Measurements from ENCODE around the gene USP20.

GRCh38 chr9:129864991-129865647 lies 29.9 kb downstream of the USP20 start:
- TF ChIP-seq, protein P1, sequence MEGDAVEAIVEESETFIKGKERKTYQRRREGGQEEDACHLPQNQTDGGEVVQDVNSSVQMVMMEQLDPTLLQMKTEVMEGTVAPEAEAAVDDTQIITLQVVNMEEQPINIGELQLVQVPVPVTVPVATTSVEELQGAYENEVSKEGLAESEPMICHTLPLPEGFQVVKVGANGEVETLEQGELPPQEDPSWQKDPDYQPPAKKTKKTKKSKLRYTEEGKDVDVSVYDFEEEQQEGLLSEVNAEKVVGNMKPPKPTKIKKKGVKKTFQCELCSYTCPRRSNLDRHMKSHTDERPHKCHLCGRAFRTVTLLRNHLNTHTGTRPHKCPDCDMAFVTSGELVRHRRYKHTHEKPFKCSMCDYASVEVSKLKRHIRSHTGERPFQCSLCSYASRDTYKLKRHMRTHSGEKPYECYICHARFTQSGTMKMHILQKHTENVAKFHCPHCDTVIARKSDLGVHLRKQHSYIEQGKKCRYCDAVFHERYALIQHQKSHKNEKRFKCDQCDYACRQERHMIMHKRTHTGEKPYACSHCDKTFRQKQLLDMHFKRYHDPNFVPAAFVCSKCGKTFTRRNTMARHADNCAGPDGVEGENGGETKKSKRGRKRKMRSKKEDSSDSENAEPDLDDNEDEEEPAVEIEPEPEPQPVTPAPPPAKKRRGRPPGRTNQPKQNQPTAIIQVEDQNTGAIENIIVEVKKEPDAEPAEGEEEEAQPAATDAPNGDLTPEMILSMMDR (IDR thresholded peaks at IDR 0.05) = no peak
- TF ChIP-seq POLR2A (IDR thresholded peaks at IDR 0.05) = no peak
